B cell (primary cell): ENCODE results near the gene ZNF615. TPM values are rescaled to one million over a fixed set of nuclear protein-coding genes. Genes with fewer than 3 reads are reported as not detected.

Source experiments
- ATAC-seq: fragments of 200-7000 bp; cut with Tn5 transposase; one replicate; pipeline ENCODE4 v1.10.0; 2021; ENCODE audit warnings: low read depth, mild to moderate bottlenecking, moderate number of reproducible peaks, moderate library complexity
- CTCF ChIA-PET: fragments of 350-600 bp; sonication (Branson Sonifier 250); formaldehyde crosslinking; loops from one replicate; lab custom pipeline; 2021; ENCODE audit warnings: antibody characterized with exemption, inconsistent platforms; lab: Charles Lee
- POLR2A ChIA-PET: fragments of 350-600 bp; sonication (Branson Sonifier 250); formaldehyde crosslinking; loops from one replicate; lab custom pipeline; 2021; ENCODE audit warnings: antibody characterized with exemption; lab: Charles Lee
- DNase-seq: peaks from one replicate; pipeline ENCODE4 v3.0.0; 2013
- H2AFZ ChIP-seq: 2 replicates; pipeline ENCODE4 v1.6.1; 2012; ENCODE audit warnings: mild to moderate bottlenecking, low read depth, low read length; ENCODE audit not compliant: insufficient read depth, poor library complexity, severe bottlenecking
- H3K27ac ChIP-seq, 2 donors: 1 replicate in 1 of 2; 2 replicates in 1 of 2; pipeline ENCODE4 v1.5.1; 2012 to 2013; ENCODE audit warnings: low read length in 2 of 2, mild to moderate bottlenecking in 2 of 2, moderate library complexity in 1 of 2
- H3K27me3 ChIP-seq, 4 experiments: fragments of 200-600 bp in 1 of 4; sonication (generic) in 1 of 4; replicated peaks in 1 of 4; 1 replicate in 2 of 4; 2 replicates in 2 of 4; pipeline versions ENCODE4 v1.6.1 to v1.7.0; 2013 to 2016; ENCODE audit warnings: low read length in 3 of 4, mild to moderate bottlenecking in 2 of 4, mixed read lengths in 1 of 4, moderate library complexity in 1 of 4; ENCODE audit not compliant: insufficient read depth in 4 of 4, control insufficient read depth in 3 of 4; ENCODE audit errors: control extremely low read depth in 1 of 4
- H3K36me3 ChIP-seq, 2 experiments: replicated peaks in 1 of 2; 1 replicate in 1 of 2; 2 replicates in 1 of 2; pipeline versions ENCODE4 v1.6.1 to v1.7.1; 2013; ENCODE audit warnings: low read length in 1 of 2; ENCODE audit not compliant: insufficient read depth in 2 of 2, control insufficient read depth in 1 of 2; ENCODE audit errors: control extremely low read depth in 1 of 2, extremely low read depth in 1 of 2
- H3K4me1 ChIP-seq, 2 donors: fragments of 200-600 bp in 1 of 2; sonication (generic) in 1 of 2; 1 replicate in 1 of 2; 2 replicates in 1 of 2; pipeline versions ENCODE4 v1.5.1 to v1.6.1; 2013 to 2017; ENCODE audit warnings: low read length in 2 of 2; ENCODE audit not compliant: control insufficient read depth in 2 of 2, insufficient read depth in 2 of 2
- H3K4me2 ChIP-seq: replicated peaks from 2 replicates; pipeline ENCODE3; 2012; ENCODE audit warnings: mild to moderate bottlenecking, low read depth, low read length; ENCODE audit not compliant: poor library complexity, severe bottlenecking
- H3K4me3 ChIP-seq, 5 experiments: fragments of 200-600 bp in 1 of 5; sonication (generic) in 1 of 5; 1 replicate in 3 of 5; 2 replicates in 2 of 5; pipeline versions ENCODE4 v1.5.1 to v1.7.0; 2011 to 2016; ENCODE audit warnings: low read length in 4 of 5, mild to moderate bottlenecking in 4 of 5, low read depth in 2 of 5, control low read depth in 1 of 5, moderate library complexity in 1 of 5; ENCODE audit not compliant: insufficient read depth in 1 of 5; ENCODE audit errors: control extremely low read depth in 1 of 5, extremely low read depth in 1 of 5
- H3K79me2 ChIP-seq: fragments of 200-600 bp; sonication (generic); one replicate; pipeline ENCODE4 v1.6.0; 2016; ENCODE audit warnings: low read length; ENCODE audit not compliant: control insufficient read depth, insufficient read depth
- H3K9ac ChIP-seq: fragments of 200-600 bp; sonication (generic); 2 replicates; pipeline ENCODE4 v1.6.1; 2017; ENCODE audit warnings: mild to moderate bottlenecking, low read length, moderate library complexity
- H3K9me3 ChIP-seq, 3 donors: one replicate each; pipeline versions ENCODE4 v1.6.1 to v1.7.1; 2013; ENCODE audit warnings: low read length in 2 of 3; ENCODE audit not compliant: control insufficient read depth in 2 of 3, insufficient read depth in 1 of 3; ENCODE audit errors: control extremely low read depth in 1 of 3
- H4K20me1 ChIP-seq: 2 replicates; pipeline ENCODE4 v1.6.0; 2012; ENCODE audit warnings: mild to moderate bottlenecking, low read length; ENCODE audit not compliant: insufficient read depth, control insufficient read depth, poor library complexity, severe bottlenecking
- H3K27ac Mint-ChIP-seq: one replicate; pipeline ENCODE4 v1.8.0; 2021; ENCODE audit warnings: mixed read lengths
- H3K27me3 Mint-ChIP-seq: one replicate; pipeline ENCODE4 v1.8.0; 2021; ENCODE audit warnings: mixed read lengths
- H3K4me1 Mint-ChIP-seq: one replicate; pipeline ENCODE4 v1.8.0; 2021; ENCODE audit warnings: mixed read lengths
- H3K4me3 Mint-ChIP-seq: one replicate; pipeline ENCODE4 v1.8.0; 2021; ENCODE audit warnings: mixed read lengths
- H3K9me3 Mint-ChIP-seq: one replicate; pipeline ENCODE4 v1.8.0; 2022; ENCODE audit warnings: mixed read lengths; ENCODE audit not compliant: insufficient read depth
- EZH2 ChIP-seq: IDR thresholded peaks from 2 replicates; pipeline ENCODE4 v1.6.1; 2012; ENCODE audit warnings: borderline replicate concordance, low read depth, mild to moderate bottlenecking, moderate library complexity, low read length; ENCODE audit not compliant: insufficient read depth, poor library complexity, severe bottlenecking
- WGBS: methylation state at CpG from one replicate; pipeline ENCODE4 v1.1.5; 2013; ENCODE audit warnings: missing lambda C conversion rate; ENCODE audit not compliant: insufficient coverage; 5-methylcytosine and 5-hydroxymethylcytosine counted together
- intact Hi-C: fragments of 100-400 bp; cut with micrococcal nuclease; formaldehyde crosslinking; loops from one replicate; pipeline ENCODE4 v1.10.0; 2022
- polyA plus RNA-seq: library from polyadenylated mRNA; depleted of rRNA; stranded (reverse); fragments of >200 nt; gene quantifications from 2 replicates; pipeline ENCODE4 v1.2.3, GENCODE V29; 2012
- total RNA-seq, 2 donors: library from RNA; stranded (reverse); fragments of 120-200 nt in 1 of 2; gene quantifications; 1 replicate in 1 of 2; 2 replicates in 1 of 2; pipeline versions ENCODE4 v1.2.3 to v1.2.4, GENCODE V29; 2013 to 2022
- TF ChIP-seq, protein P1 (sequence below): fragments of 200-600 bp; IDR thresholded peaks from one replicate; pipeline ENCODE4 v1.8.0; 2022; ENCODE audit warnings: antibody characterized with exemption, mild to moderate bottlenecking

Gene ZNF615
- total and polyA plus RNA-seq, 2 donors (not counting 1 experiment from before 2014, with no cell fraction given): 5.0 to 16.8 TPM

DNA sequence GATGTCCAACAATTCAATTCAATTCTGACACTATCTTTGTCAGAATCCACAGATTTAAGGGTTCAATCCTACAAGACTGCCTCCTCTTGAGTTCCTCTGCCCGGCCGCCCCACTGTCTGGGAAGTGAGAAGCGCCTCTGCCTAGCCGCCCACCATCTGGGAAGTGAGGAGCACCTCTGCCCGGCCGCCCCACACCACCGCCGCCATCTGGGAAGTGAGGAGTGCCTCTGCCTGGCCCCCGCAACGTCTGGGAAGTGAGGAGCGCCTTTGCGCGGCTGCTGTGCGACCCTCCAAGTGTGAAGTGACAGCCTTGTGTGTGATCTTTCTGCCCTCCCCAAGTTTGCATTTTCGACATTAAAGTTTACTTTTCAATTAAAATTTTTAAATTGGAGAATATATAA is 14.2 kb upstream of the ZNF615 start:
- 97% methylated on average over 10 of the region's 15 CpGs for WGBS
- Histone ChIP-seq H4K20me1 (no peaks in the 10 kb centered on the region), H3K9me3 (peaks cover 23 to 62% (median 52%) of the 10 kb centered on the region in 3 donors), H3K4me1 (peaks cover 2 to 3% of the 10 kb centered on the region in 2 donors), H3K27me3 (no peaks in the 10 kb centered on the region), H3K4me2 (no peak overlapping the region), H3K9ac (no peak overlapping the region), H3K79me2 (peaks cover 60% of the 10 kb centered on the region), H3K4me3 (no peak overlapping the region), H3K36me3 (peaks cover 12 to 72% of the 10 kb centered on the region in 2 experiments), H3K27ac (no peak overlapping the region), H2AFZ (no peak overlapping the region)
- H3K27ac Mint-ChIP-seq: no peak overlapping the region
- ATAC-seq: no peak
- intact Hi-C loops: no loop called here
- H3K4me3 Mint-ChIP-seq: no peak overlapping the region
- TF ChIP-seq, protein P1, sequence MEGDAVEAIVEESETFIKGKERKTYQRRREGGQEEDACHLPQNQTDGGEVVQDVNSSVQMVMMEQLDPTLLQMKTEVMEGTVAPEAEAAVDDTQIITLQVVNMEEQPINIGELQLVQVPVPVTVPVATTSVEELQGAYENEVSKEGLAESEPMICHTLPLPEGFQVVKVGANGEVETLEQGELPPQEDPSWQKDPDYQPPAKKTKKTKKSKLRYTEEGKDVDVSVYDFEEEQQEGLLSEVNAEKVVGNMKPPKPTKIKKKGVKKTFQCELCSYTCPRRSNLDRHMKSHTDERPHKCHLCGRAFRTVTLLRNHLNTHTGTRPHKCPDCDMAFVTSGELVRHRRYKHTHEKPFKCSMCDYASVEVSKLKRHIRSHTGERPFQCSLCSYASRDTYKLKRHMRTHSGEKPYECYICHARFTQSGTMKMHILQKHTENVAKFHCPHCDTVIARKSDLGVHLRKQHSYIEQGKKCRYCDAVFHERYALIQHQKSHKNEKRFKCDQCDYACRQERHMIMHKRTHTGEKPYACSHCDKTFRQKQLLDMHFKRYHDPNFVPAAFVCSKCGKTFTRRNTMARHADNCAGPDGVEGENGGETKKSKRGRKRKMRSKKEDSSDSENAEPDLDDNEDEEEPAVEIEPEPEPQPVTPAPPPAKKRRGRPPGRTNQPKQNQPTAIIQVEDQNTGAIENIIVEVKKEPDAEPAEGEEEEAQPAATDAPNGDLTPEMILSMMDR: no peak
- TF ChIP-seq EZH2: no peak
- CTCF ChIA-PET: interaction anchor here (0.6 kb wide), 1 partner anchor 169 kb away, joined by 3 read pairs; no protein-coding TSS in a partner anchor
- H3K9me3 Mint-ChIP-seq: peaks cover 24% of the 10 kb centered on the region
- POLR2A ChIA-PET: interaction anchor here (0.7 kb wide), 1 partner anchor 10 kb away, joined by 9 read pairs; no protein-coding TSS in a partner anchor
- peaks cover 11% of the 10 kb centered on the region for H3K4me1 Mint-ChIP-seq
- H3K27me3 Mint-ChIP-seq: no peaks in the 10 kb centered on the region
- no peak for DNase-seq

DNA sequence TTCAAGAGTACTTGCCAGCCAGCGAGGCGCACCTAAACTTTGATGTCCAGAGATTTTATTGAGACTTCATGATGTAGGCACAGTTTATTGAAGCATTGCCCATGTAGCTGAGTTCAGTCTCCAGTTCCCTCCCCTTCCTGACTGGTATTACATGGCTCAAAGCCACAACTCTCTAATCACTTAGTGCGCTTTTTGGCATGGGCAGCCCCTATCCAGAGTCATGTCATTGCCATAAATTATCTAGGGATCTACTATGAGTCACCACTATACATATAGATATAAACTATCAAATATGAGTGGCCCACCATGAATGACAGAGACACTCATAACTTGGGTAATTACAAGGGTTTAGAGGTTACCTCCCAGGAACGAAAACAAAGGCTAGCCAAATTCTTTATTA is 12.5 kb upstream of the ZNF615 start:
- POLR2A ChIA-PET: no interaction called here
- no peak overlapping the region for H3K27ac Mint-ChIP-seq
- H3K4me3 Mint-ChIP-seq: no peak overlapping the region
- no peak overlapping the region for H3K27ac ChIP-seq
- H3K27me3 Mint-ChIP-seq: no peaks in the 10 kb centered on the region
- no peaks in the 10 kb centered on the region for H4K20me1 ChIP-seq
- no peak for DNase-seq
- H3K4me3 ChIP-seq: no peak overlapping the region
- no peaks in the 10 kb centered on the region for H3K4me1 ChIP-seq
- TF ChIP-seq, protein P1: no peak
- TF ChIP-seq EZH2: no peak
- no peak overlapping the region for H3K9ac ChIP-seq
- no peak overlapping the region for H3K4me2 ChIP-seq
- no CpG with 5 or more reads among the region's 4 CpGs for WGBS
- H3K9me3 ChIP-seq: peaks cover 27 to 68% (median 57%) of the 10 kb centered on the region in 3 donors
- no peaks in the 10 kb centered on the region for H3K4me1 Mint-ChIP-seq
- peaks cover 14 to 82% of the 10 kb centered on the region in 2 experiments for H3K36me3 ChIP-seq
- H3K9me3 Mint-ChIP-seq: peaks cover 35% of the 10 kb centered on the region
- H2AFZ ChIP-seq: no peak overlapping the region
- no peak for ATAC-seq
- H3K27me3 ChIP-seq: no peaks in the 10 kb centered on the region
- intact Hi-C loops: no loop called here
- H3K79me2 ChIP-seq: peaks cover 44% of the 10 kb centered on the region
- CTCF ChIA-PET: interaction anchor here (0.7 to 1.7 kb wide), 2 partner anchors 13 to 17 kb away, joined by 3 to 4 read pairs; partner anchors contain the start of gene ZNF615
